Heart left ventricle (tissue), 16 donors: ENCODE measurements around the gene TLK2. TPM values are rescaled to one million over a fixed set of nuclear protein-coding genes. Genes with fewer than 3 reads are reported as not detected.

ENCODE experiments used
- ATAC-seq, 4 donors: fragments of 200-7000 bp; cut with Tn5 transposase; one replicate each; pipeline ENCODE4 v1.9.1; 2020 to 2022; ENCODE audit warnings: moderate library complexity in 4 of 4, mild to moderate bottlenecking in 3 of 4, moderate number of reproducible peaks in 1 of 4
- DNase-seq, 5 donors: peaks; one replicate each; pipeline ENCODE4 v3.0.0-alpha.2; 2020
- H3K27ac ChIP-seq, 12 donors: fragments of 200-600 bp; sonication (generic) in 4 of 12; one replicate each; pipeline versions ENCODE4 v1.5.0 to v1.8.0; 2016 to 2022; ENCODE audit warnings: mild to moderate bottlenecking in 2 of 12
- H3K27me3 ChIP-seq, 9 donors: fragments of 200-600 bp; sonication (generic) in 2 of 9; one replicate each; pipeline versions ENCODE4 v1.5.1 to v1.8.0; 2016 to 2022; ENCODE audit warnings: mild to moderate bottlenecking in 3 of 9
- H3K36me3 ChIP-seq, 9 donors: fragments of 200-600 bp; sonication (generic) in 2 of 9; one replicate each; pipeline versions ENCODE4 v1.5.0 to v1.8.0; 2018 to 2022; ENCODE audit warnings: mild to moderate bottlenecking in 2 of 9
- H3K4me1 ChIP-seq, 12 donors: fragments of 200-600 bp; sonication (generic) in 4 of 12; one replicate each; pipeline versions ENCODE4 v1.5.0 to v1.8.0; 2016 to 2022; ENCODE audit warnings: mild to moderate bottlenecking in 3 of 12
- H3K4me3 ChIP-seq, 12 donors: fragments of 200-600 bp; sonication (generic) in 4 of 12; one replicate each; pipeline versions ENCODE4 v1.5.0 to v1.8.0; 2017 to 2022; ENCODE audit warnings: mild to moderate bottlenecking in 9 of 12, moderate library complexity in 4 of 12
- H3K9me3 ChIP-seq, 12 donors: fragments of 200-600 bp; sonication (generic) in 4 of 12; one replicate each; pipeline versions ENCODE4 v1.5.0 to v1.8.0; 2016 to 2022; ENCODE audit warnings: mild to moderate bottlenecking in 1 of 12
- CTCF ChIP-seq, 12 donors: fragments of 200-600 bp; sonication (generic) in 4 of 12; IDR thresholded peaks; one replicate each; pipeline versions ENCODE4 v1.5.0 to v1.8.0; 2018 to 2022; ENCODE audit warnings: antibody characterized with exemption in 12 of 12, mild to moderate bottlenecking in 5 of 12
- POLR2A ChIP-seq, 2 donors: fragments of 450-650 bp; IDR thresholded peaks; one replicate each; pipeline ENCODE4 v1.6.1; 2017; ENCODE audit warnings: antibody characterized with exemption in 2 of 2, mild to moderate bottlenecking in 2 of 2, moderate library complexity in 2 of 2
- WGBS, 4 donors: extraction: QIAGEN DNeasy Blood & Tissue Kit in 2 of 4; methylation state at CpG; one replicate each; pipeline versions ENCODE4 v1.1.5 to v1.1.7; 2013 to 2018; 5-methylcytosine and 5-hydroxymethylcytosine counted together
- intact Hi-C, 10 donors: fragments of 100-400 bp; cut with DNase I; formaldehyde crosslinking; loops; one replicate each; pipeline versions ENCODE4 v1.11.1 to v1.14.2; 2022
- polyA plus RNA-seq, 2 donors: library from polyadenylated mRNA; stranded (reverse); fragments of 200-250 nt; gene quantifications; one replicate each; pipeline ENCODE4 v1.2.3, GENCODE V29; 2013
- total RNA-seq, 9 donors: library from RNA; depleted of rRNA in 2 of 9; stranded (reverse); fragments of >200 nt in 2 of 9; fragmentation: NEBNext Ultra II Directional in 3 of 9; extraction: Animal tissue kit (Norgen Biotek cat#: 25700) in 3 of 9; gene quantifications; one replicate each; pipeline versions ENCODE4 v1.1.0 to v1.2.4, GENCODE V29; 2016 to 2023
- donor health status: ischemic (EF 13 %, LVEDD 7.1; RV severe dilation, severe dysfunction).
- donor health status: healthy with polysubstance abuse.
- donor health status: DM: no; HTN: yes; CAD: no.
- donor health status: DM: no; HTN: no; CAD: no.
- donor health status: ischemic (EF 25% LVEDD 6.9; RV normal size, moderate dysfunction).
- donor health status: ischemic (EF 25% LVEDD 5.7; RV mildly dilated, moderate dysfunction).
- donor health status: healthy.
- donor health status: DM: yes; HTN: yes; CAD: no.
- donor health status: ischemic (EF 35%, LVEDD 5.7; RV mildly dilated, moderate dysfunction).
- donor health status: nonischemic (EF 11% LVEDD 7.7; RV severe dilation, severe dysfunction).
- donor health status: DM: yes; HTN: yes; CAD: no.
- donor health status: PGD.
- donor health status: ischemic (EF 29% LVEDD 5.4; RV normal size, mild dysfunction).
- donor health status: nonischemic (EF 23%, LVEDD 6.1; RV moderate dilation, normal function).

The TLK2 gene
- total and polyA plus RNA-seq, 11 donors: 11.0 to 36.8 (median 29.5) TPM

- TF ChIP-seq POLR2A (IDR thresholded peaks at IDR 0.05) (no peak), CTCF (IDR thresholded peaks at IDR 0.05) (no peak)
- H3K4me1 ChIP-seq: peaks cover 0 to 18% (median 5%) of the 10 kb centered on the region in 12 donors
- intact Hi-C loops: no loop called here
- H3K36me3 ChIP-seq: peaks cover 0 to 68% (median 61%) of the 10 kb centered on the region in 9 donors
- no peaks in the 10 kb centered on the region for H3K27me3 ChIP-seq
- ATAC-seq (no peak), DNase-seq (no peak)
- no peaks in the 10 kb centered on the region for H3K9me3 ChIP-seq
- H3K27ac ChIP-seq: peak overlapping the region in 10 of 12 donors; percentile 3 to 85 (median 52)
- no peak overlapping the region for H3K4me3 ChIP-seq
Observed at GRCh38 chr17:62573480-62574117, 95.0 kb downstream of the TLK2 start.

GRCh38 chr17:62576382-62576781 lies 97.8 kb downstream of the TLK2 start:
- no peak for ATAC-seq
- H3K27ac ChIP-seq: no peak overlapping the region
- TF ChIP-seq CTCF (IDR thresholded peaks at IDR 0.05) (no peak), POLR2A (IDR thresholded peaks at IDR 0.05) (no peak)
- no peak overlapping the region for H3K4me3 ChIP-seq
- intact Hi-C loops: no loop called here
- DNase-seq: no peak
- 94 to 98% (median 96%) methylated on average over 1 of the region's 1 CpG for WGBS, 4 donors
- H3K27me3 ChIP-seq: no peaks in the 10 kb centered on the region
- peaks cover 0 to 86% (median 72%) of the 10 kb centered on the region in 9 donors for H3K36me3 ChIP-seq
- H3K4me1 ChIP-seq: peaks cover 0 to 18% (median 5%) of the 10 kb centered on the region in 12 donors
- H3K9me3 ChIP-seq: no peaks in the 10 kb centered on the region

GRCh38 chr17:62578757-62579487 lies 100.3 kb downstream of the TLK2 start:
- WGBS, 4 donors: 92 to 95% (median 93%) methylated on average over 2 of the region's 2 CpGs
- DNase-seq (no peak), ATAC-seq (no peak)
- Histone ChIP-seq H3K4me3 (no peak overlapping the region), H3K27ac (no peak overlapping the region), H3K4me1 (peaks cover 0 to 4% (median 0%) of the 10 kb centered on the region in 12 donors), H3K36me3 (peaks cover 0 to 99% (median 81%) of the 10 kb centered on the region in 9 donors), H3K9me3 (no peaks in the 10 kb centered on the region), H3K27me3 (no peaks in the 10 kb centered on the region)
- intact Hi-C loops: no loop called here
- no peak for TF ChIP-seq CTCF (IDR thresholded peaks at IDR 0.05)
- no peak for TF ChIP-seq POLR2A (IDR thresholded peaks at IDR 0.05)

GRCh38 chr17:62580947-62581346 lies 102.3 kb downstream of the TLK2 start:
- H3K4me3 ChIP-seq: no peak overlapping the region
- no peak for DNase-seq
- peaks cover 0 to 4% (median 0%) of the 10 kb centered on the region in 12 donors for H3K4me1 ChIP-seq
- no peaks in the 10 kb centered on the region for H3K27me3 ChIP-seq
- H3K36me3 ChIP-seq: peaks cover 0 to 96% (median 79%) of the 10 kb centered on the region in 9 donors
- WGBS, 4 donors: 96 to 98% (median 98%) methylated on average over 2 of the region's 2 CpGs
- ATAC-seq: no peak
- no peak overlapping the region for H3K27ac ChIP-seq
- H3K9me3 ChIP-seq: no peaks in the 10 kb centered on the region
- TF ChIP-seq POLR2A (IDR thresholded peaks at IDR 0.05) (no peak), CTCF (IDR thresholded peaks at IDR 0.05) (no peak)
- intact Hi-C loops: loop anchor here in 1 of 10 donors (10.0 kb wide), 1 partner anchor 64 kb away; no protein-coding TSS in a partner anchor
